Measurements from ENCODE around the gene ADGRV1.

GRCh38 chr5:90967851-90968250, 409.3 kb downstream of the ADGRV1 start:
- TF ChIP-seq POLR2A (IDR thresholded peaks at IDR 0.05; ENCODE audit: low read depth, low read length) (no peak), POLR2AphosphoS5 (IDR thresholded peaks at IDR 0.05; ENCODE audit: low read depth, low read length) (no peak)
